Activated CD4-positive, CD25-positive, alpha-beta regulatory T cell treated with anti-CD3 and anti-CD28 coated beads, Interleukin-2, amount 50 U/mL, for 16 hours (primary cell): ENCODE results near the gene ARNT2.
"Not testable (repeated sequence)": the region's sequence is repeated elsewhere in the genome, so short reads cannot be mapped to it uniquely, and the experiment has no call there.

Source experiments
- DNase-seq: peaks from one replicate; pipeline ENCODE4 v3.0.0-alpha.2; 2020; ENCODE audit warnings: low read depth, low spot score

The ARNT2 gene

DNA sequence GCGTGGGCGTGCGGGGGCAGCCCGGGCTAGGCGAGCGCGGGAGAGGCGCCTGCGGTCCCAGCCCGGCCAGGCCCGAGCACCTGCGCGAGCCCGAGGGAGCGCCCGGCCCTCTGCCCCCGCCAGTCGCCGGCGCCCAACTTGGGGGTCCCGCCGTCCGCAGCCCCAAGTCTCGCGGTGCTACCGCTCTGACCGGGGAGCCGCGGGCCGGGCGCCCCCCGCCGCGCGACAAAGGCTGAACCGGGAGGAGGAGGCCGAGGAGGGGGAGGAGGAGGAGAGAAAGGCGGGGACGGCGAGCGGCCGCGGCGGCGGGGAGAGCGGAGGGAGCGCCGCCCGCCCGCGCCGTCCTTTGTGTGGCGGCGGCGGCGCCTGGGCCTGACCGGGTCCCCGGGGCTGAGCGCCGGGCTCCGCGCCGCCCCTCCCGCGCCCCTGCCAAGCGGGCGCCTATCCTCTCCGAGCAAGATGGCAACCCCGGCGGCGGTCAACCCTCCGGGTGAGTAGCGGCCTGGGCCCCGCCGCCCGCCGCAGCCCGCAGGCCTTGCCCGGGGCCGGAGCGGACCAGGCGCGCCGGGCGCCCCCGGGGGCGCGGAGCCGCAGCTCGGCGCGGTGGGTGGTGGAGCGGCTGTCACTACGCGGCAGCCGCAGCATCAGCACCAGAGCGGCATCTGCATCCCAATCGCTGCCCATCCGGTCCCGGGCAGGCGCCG is at the start of gene ARNT2:
TSS of gene ARNT2 (plus strand) at position 326 of the 704 bp plus-strand sequence. CDS start at position 460, 134 bp downstream.
- no peak for DNase-seq

DNA sequence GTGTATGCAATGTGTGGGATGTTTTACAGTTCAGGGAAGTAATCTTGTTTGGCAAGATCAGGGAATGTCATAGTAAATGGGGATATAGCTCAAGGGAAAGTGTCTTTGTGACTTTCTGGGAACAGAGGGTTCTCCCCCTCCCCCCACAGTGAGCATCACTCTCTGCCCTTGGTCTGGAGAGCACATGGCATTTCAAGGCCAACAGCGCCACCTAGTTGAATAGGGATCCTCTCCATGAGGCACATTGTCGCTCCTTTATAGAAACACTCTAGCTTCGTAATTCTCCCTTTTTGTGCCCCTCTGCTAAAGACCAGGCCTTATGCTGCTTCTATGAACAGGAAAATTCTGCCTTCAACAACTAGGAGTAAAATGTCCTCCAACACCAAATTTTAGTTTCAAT is 37.1 kb upstream of the ARNT2 start:
- no peak for DNase-seq

DNA sequence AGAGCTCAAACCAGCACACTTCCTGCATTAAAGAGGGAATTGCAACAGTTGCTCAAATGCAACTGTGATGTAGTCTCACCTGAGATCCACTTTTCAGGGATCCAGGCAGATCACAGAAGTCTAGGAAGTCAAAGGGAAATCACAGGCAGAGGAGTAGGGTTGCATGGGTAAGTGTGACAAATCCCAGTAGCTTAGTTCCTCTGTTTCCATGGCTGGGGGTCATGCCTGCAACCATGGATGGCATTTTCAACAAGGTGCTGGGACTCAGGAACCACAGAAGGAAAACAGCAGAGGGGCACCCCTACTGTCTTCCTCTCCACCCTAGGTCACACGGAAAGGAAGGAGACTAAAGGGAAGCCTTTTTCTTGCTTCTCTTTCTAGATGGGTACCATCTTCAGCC is 36.5 kb upstream of the ARNT2 start:
- DNase-seq: no peak

DNA sequence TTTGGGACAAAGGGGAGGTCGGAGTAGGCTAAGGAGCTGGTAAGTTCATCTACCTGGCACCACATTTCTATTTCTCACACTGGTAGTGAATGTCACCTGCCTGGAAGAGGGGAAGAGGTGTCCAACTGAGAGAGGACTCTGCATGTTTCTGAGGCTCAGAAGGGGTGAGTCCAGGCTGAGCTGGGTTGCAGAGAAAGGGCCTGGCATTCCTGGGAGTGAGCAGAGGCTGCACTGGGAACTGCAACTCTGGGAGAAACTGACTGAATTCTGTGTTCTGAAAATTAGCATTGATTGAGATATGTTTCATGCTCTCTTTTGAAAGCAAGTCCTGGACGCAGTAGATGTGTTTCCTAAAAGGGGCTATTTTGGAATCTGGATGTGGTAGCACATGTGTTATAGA is 32.3 kb upstream of the ARNT2 start:
- DNase-seq: no peak

DNA sequence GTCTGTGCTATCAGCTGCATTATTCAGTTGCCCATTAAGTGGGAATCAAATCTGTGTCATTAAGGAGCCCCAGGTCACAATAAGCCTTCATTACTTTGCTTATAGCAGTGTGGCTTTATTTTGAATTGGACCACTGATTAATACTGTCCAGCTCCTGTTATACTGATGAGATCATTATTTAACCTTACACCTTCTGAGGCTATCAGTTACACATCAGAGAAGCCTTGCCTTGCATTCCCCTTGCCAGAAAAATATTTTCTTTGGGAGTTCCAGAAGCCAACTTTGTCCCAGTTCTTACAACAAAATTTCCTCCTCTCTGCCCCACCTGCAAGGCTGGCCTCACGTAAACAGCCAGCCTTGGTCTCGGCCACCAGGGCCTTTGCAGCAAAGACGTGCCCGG is 29.7 kb upstream of the ARNT2 start:
- DNase-seq: no peak

DNA sequence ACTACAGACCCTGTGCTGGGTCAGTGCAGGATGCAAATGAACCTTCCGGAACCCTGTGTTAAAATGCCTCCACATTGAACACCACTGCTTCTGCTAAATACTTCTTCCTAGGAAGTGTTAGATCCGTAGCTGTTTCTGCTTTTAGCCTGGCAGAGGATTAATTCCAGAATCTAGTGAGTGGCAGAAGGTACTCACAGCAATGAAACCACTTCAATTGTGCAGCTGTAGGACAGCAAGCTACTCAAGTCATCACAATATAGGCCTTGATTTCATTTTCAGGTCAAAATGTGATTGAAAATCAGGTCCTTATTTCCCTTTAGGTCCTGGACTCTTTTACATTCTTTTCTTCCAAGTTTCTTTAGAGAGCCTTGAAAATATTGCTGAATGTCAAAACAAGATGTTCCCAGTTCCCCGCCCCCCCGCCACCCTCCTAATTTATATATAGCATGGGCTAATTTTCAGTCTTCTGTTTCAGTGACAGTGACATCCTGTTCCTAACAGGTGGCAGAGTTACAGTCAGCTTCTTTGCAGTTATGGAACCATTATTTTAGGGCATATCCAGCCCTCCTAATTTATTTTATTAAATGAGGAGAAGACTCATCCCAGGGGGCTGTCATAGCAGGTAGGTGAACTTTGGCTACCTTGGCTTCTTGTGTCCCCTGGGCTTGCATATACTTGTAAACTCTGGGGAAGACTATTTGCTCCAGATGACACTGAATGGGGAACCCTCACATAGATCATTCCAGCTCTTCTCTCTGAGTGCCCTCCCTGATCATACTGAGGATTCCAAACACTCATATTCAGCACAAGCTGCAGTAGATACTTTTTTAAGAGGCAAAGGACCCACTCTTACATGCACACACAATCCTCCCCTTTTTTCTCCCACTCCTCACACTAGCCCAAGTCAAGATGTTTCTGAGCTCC is 28.0 kb upstream of the ARNT2 start:
- DNase-seq: no peak

DNA sequence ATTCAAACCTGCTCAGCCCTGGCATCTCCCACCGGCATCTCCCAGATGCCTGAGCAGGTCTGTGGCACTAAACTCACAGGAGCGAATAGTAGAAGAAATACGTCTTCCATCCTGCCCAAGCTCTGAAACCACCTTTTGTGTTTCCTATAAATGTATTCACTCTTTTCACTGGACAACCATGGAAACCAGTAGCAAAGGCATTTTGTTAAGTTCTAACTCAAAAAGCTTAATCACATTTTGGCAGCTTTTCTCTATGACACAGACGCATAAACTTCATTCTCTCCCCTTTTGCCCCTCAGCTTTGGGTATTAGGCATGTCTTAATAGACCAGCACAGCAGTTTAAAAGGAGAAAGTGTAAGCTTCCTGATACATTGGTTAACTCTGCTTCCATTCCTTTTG is 24.5 kb upstream of the ARNT2 start:
- DNase-seq: no peak

DNA sequence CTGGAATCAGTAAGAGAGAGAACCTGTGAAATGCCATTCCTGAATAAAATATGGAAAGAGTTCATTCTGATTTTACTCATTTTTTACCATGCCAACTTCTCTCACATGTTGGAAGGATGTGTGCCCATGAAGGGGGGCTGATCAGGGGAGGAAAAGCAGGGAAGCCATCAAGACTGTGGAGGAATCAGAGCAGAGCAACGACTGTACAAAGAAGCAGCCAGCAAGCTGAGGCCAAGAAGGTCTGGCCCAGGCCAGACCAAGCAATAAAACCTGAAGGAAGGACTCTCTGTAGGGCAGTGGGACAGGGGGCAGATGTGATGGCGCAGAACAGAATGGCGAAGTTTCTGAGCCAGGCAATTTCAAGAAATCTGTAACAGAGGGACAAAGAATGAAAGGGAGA is 24.0 kb upstream of the ARNT2 start:
- DNase-seq: no peak

DNA sequence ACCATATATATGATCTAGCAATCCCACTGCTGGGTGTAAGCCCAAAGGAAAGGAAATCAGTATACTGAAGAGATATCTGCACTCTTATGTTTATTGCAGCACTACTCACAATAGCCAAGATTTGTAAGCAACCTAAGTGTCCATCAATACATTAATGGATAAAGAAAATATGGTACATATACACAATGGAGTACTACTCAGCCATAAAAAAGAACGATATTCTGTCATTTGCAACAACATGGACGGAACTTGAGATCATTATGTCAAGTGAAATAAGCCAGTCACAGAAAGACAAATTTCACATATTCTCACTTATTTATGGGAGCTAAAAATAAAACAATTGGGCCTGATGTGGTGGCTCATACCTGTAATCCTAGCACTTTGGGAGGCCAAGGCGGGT is 21.9 kb upstream of the ARNT2 start:
- DNase-seq: no peak

DNA sequence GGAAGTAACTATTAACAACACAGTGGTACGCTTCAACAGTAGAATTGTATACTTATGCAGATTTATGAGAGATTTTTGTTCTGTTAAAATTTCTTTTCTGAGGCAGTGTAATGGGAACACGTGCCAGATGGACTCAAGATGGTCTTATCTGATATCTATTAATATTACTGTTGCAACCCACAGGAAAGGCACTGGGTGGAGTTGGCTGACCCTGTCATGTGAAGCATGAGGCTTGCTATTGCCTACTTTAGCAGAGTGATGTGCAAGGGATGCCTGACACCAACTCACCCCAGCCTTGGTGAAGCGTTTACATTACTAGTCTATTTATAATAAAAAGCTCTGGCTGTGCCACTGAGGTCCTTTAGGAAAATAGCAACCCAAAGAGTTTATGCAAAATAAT is 19.8 kb upstream of the ARNT2 start:
- no peak for DNase-seq

DNA sequence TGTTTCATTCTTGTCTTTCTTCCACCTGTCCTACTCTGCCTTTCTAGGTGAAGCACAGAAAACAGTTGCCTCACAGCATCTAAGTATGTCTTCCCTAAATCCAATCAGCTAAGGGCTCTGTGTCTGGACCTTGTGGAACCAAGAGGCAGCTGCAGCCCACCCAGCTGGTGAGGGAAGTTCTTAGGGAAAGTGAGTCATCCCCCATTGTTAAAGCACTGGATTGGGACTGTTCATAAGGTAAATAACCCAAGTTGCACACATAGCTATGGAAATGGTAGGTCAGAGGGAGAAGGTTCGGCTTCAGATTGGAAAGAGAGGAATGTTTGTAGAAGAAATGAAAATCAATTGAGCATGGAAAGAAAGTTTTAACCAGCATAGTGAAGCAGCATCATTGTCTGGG is 18.0 kb upstream of the ARNT2 start:
- no peak for DNase-seq

DNA sequence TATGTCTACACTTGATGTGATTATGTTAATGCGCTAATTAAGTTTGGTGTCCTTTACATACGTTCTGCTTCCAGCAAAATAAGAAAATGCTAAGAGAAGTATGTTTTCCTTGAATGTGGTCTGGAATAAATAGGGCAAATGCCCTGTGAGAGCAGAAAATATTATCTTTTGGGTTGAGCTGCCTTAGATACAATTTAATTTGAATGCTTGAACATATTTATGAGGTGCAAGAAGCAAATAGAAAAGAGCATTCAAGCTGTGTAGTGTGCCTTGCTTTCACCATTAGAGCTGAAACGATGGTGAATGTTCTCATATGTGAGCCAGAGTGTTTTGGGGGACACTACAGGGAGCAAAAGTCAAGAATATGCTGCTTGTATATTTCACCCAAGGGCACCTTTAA is 15.9 kb upstream of the ARNT2 start:
- no peak for DNase-seq

DNA sequence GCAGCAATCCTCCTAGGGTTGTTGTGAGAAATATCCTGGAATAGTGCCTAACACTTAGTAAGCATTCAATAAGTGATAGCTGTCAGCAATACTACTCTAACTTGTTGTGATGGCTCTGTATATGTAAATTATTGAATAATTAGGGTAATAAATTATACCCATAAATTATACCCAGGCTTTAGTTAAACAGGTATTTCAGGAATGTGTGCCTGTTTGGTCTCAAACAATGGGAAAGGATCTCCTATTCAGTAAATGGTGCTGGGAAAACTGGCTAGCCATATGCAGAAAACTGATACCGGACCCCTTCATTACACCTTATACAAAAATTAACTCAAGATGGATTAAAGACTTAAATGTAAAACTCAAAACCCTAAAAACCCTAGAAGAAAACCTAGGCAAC is 14.8 kb upstream of the ARNT2 start:
- no peak for DNase-seq

DNA sequence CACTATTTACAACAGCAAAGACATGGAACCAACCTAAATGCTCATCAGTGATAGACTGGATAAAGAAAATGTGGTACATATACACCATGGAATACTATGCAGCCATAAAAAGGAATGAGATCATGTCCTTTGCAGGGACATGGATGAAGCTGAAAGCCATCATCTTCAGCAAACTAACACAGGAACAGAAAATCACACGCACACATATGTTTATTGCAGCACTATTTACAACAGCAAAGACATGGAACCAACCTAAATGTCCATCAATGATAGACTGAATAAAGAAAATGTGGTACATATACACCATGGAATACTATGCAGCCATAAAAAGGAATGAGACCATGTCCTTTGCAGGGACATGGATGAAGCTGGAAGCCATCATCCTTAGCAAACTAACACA is 13.2 kb upstream of the ARNT2 start:
- DNase-seq: not testable (repeated sequence)

DNA sequence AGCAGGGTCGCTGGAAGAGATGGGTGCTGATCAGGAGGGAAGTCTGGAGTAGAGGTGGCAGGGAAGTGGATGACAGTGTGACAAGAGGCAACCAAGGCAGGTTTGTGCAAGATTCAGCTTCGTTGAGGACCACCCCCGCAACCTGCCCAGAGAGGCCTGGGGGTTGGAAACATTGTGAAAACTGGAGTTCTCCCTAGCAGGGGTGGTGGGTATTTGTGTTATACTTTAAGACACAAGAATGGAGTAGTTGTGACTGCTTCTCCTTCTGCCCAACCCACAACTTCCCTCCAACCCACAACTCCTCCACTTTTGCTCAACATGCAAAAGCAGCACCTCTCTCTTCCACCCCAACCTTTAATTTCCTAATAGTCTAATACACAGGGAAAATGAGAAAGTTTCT is 8.6 kb upstream of the ARNT2 start:
- no peak for DNase-seq

DNA sequence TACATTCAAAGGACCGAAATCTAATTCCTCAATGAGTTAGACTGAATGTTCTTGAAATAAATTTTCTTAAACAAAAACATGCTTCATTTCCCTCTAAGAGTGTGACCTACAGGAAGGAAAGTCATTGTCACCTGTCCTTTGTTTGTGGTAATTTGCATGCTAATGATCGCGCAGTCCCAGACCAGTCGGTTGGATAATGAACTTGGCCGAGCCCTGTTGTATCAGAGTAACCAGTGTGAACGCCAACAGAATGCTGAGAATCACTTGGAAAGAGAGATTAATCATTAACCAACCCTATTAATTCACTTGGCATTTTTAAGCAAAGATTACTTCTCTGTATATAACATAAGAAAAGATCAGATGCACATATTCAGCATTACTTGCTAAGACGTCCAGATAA is 8.1 kb upstream of the ARNT2 start:
- DNase-seq: no peak

DNA sequence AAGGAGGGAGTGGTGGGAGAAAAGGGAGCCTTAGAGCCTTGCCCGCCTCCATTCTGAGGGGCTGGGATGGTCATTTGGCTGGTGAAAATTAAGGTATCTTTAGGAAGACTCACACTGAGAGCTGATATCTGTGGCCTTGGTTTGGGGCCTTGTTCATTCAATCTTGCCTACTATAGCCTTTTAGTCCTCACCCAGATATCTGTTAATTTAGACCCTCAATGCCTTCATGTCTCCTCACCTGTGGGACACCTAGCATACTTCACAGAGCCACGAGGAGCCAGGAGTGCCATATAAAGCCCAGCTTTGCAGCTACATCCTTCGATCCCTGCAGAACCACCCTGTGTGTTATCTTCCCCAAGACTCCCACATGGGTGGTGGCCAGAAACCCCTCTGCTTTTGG is 4.7 kb upstream of the ARNT2 start:
- no peak for DNase-seq

DNA sequence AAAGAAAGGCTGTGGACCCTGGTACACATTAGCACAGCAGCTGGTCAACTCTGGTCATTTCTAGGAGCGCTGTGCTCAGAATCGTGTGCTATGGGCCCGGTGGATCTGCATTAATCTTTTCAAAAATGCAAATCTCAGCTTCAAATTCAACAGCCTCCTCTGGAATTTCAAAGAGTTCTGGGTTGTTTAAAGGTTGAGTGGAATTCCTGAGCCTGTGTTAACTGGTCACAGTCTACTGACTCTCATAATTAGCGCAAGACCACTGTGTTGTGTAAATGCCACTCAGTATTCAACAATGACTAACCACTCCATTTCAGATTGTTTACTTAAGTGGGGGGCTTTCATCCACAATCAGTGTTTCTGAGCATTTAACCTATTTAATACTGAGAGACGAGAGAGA is 2.7 kb upstream of the ARNT2 start:
- DNase-seq: no peak

DNA sequence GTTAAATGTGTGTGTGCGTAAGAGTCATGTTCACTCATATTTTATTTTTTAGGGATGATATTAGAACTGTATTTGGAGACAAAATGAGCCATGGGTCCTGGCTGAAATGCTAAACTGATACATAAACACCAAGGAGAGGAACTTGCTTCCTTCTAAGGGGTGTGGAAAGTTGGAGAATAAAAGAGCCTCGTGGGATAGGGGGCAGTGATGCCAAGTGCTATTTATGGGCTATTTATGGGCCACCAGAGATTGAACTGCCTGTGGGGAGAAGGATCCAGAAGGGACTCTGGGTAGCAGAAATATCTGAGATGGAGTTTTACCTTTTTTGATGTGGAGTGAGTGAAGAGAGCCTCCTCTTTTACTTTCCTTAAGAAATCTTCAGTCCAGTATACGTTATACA is 1.8 kb upstream of the ARNT2 start:
- DNase-seq: no peak

DNA sequence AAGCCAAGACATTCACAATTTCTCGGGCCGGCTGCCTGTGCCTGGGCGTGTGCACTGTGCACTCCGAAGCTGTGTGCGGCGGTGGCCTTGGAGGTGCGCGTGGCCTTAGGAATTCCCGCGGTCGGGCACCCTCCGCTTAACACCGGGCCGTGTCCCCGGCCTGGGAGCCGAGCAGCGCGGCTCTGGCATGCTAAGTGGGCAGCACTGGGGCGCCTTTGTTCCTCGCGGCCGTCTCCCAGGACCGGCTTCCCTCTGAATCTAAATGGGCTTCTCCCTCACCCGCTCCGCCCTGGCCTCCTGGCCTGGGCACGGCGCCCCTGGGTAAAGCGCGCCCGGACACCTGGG is 498 bp upstream of the ARNT2 start:
- DNase-seq: no peak

DNA sequence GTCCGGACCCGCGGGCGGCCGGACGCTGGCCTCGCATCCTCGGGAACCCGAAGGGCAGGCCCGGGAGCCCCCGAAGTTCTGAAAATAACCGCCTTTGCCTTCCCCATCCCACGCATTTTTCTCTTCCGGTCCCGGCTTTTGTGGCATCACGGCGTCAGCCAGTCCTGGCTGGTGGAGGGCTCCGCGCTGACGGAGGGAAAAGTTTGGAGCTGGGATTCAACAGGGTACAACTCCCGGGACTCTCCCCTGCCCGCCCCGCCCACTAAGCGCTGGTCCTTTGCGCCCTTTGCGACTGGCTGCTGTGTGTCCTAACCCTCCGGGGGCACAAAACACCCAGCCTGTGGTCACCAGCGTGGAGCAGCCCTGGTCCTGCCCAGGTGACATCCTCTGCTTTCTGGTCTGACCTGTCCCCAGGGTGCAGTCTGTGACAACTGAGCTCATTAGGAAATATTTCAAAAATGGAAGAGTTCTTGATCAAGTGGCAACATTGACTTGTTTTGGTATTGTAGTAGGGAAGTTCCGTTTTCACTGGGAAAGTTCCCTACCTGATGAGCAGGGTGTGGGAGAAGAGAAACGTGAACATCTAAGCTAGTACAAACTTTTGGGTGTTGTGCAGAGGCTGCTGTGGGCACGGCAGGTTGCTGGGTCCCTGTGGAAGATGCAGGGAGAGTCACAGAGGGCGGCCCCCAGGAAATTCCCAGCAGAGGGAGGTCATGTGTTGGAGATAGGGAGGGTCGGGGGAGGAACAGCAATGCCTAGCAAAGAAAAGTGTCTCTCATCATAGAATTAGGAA is 775 bp downstream of the ARNT2 start:
- DNase-seq: no peak

DNA sequence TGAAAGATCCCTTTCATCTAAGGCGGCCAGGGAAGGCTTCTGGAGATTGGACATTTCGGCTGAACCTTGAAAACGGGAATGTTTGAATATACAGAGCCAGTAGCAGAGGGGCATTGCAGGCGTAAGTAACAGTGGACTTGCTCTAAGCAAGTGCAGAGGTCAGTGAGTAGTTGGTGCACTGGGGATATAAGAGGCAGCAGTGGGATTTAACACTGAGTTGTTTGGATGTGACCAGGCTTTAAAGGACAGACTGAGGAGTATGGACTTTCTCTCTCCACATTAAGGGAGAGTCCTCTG is 1.3 kb downstream of the ARNT2 start:
- DNase-seq: no peak

DNA sequence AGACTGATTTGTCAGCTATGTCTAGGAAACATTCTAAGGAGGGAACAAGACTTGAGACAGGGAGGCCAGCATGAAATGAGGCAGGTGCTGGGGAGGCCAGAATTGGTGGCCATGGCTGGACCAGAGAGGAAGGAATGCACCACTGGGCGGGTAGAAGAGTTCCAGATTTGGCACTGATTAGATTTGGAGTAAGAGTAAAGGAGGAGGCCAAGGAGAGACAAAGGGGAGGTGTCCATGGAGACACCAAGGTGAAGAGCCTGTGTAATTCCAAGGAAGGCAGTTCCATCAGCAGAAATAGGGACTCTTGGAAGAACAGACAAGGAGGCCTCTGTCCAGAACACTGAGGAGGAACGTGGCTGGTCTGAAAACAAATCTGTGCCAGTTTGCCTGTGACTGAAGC is 1.8 kb downstream of the ARNT2 start:
- DNase-seq: no peak
